PFSK-1 (cell line): ENCODE measurements around the gene FRK.

ENCODE experiments used
- FOXP2 ChIP-seq: optimal IDR thresholded peaks from 2 replicates; pipeline ENCODE3; 2011; ENCODE audit warnings: borderline replicate concordance, control low read depth, inconsistent platforms; ENCODE audit not compliant: insufficient read depth; ENCODE audit errors: extremely low read length, extremely low read depth
- POLR2AphosphoS5 ChIP-seq: IDR thresholded peaks from 2 replicates; pipeline ENCODE4 v1.6.1; 2012; ENCODE audit warnings: low read depth, mild to moderate bottlenecking, control low read depth, low read length, moderate library complexity
- REST ChIP-seq, 2 experiments: IDR thresholded peaks; 2 replicates each; pipeline versions ENCODE4 v1.6.1 to v1.8.0; 2011 to 2012; ENCODE audit warnings: low read depth in 2 of 2, low read length in 2 of 2, control low read depth in 1 of 2, inconsistent platforms in 1 of 2, mild to moderate bottlenecking in 1 of 2, moderate library complexity in 1 of 2; ENCODE audit not compliant: insufficient read depth in 1 of 2
- SIN3A ChIP-seq: IDR thresholded peaks from 2 replicates; pipeline ENCODE4 v1.6.1; 2012; ENCODE audit warnings: mild to moderate bottlenecking, low read length, moderate library complexity, borderline replicate concordance; ENCODE audit not compliant: insufficient read depth
- TAF1 ChIP-seq: IDR thresholded peaks from 2 replicates; pipeline ENCODE4 v1.6.1; 2012; ENCODE audit warnings: low read length, control low read depth, borderline replicate concordance; ENCODE audit not compliant: insufficient read depth

The FRK gene

GRCh38 chr6:116064666-116065065 is 4.0 kb upstream of the FRK start:
- no peak for TF ChIP-seq POLR2AphosphoS5
- no peak for TF ChIP-seq FOXP2
- TF ChIP-seq TAF1, result no peak
- no peak for TF ChIP-seq SIN3A
- no peak for TF ChIP-seq REST (IDR thresholded peaks at IDR 0.05; ENCODE audit: insufficient read depth in 1 of 2, low read depth in 2 of 2, low read length in 2 of 2)

DNA sequence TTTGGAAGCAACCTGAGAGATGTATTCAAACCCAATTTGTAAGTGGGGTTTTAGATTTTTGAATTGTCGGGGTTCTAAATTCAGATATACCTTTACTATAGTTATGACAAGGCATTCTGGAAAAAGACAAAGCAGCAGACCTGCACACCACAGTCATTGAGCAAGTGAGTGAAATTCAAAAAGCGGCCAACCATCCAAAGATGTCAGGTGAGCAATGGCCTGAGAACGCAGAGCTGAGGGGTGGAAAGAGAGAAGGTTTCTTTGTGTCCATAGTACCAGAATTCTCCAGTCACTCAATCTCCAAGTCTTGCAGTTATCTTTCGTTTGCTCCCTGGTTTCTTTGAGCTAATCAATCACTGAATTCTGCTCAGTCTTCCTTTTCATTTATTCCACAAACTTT is 1.8 kb upstream of the FRK start:
- TF ChIP-seq REST (IDR thresholded peaks at IDR 0.05; ENCODE audit: insufficient read depth in 1 of 2, low read depth in 2 of 2, low read length in 2 of 2) (no peak), FOXP2 (no peak), POLR2AphosphoS5 (no peak), SIN3A (no peak), TAF1 (no peak)

GRCh38 chr6:116059713-116060571 is 749 bp downstream of the FRK start:
- TF ChIP-seq SIN3A (no peak), POLR2AphosphoS5 (no peak), FOXP2 (no peak), REST (IDR thresholded peaks at IDR 0.05; ENCODE audit: insufficient read depth in 1 of 2, low read depth in 2 of 2, low read length in 2 of 2) (no peak), TAF1 (no peak)

GRCh38 chr6:116057766-116058165 is 2.9 kb downstream of the FRK start:
- no peak for TF ChIP-seq REST (IDR thresholded peaks at IDR 0.05; ENCODE audit: insufficient read depth in 1 of 2, low read depth in 2 of 2, low read length in 2 of 2)
- no peak for TF ChIP-seq TAF1
- no peak for TF ChIP-seq SIN3A
- TF ChIP-seq POLR2AphosphoS5, result no peak
- TF ChIP-seq FOXP2, result no peak
